ENCODE data around the gene CXCL12.

Gene CXCL12

GRCh38 chr10:44394696-44395381 is 9.9 kb upstream of the CXCL12 start:
- no peak overlapping the region for H3K27ac ChIP-seq
- TF ChIP-seq CTCF (conservative IDR thresholded peaks at IDR 0.05) = no peak

- no peak overlapping the region for H3K27ac ChIP-seq
- no peak for TF ChIP-seq CTCF (conservative IDR thresholded peaks at IDR 0.05)
Observed at GRCh38 chr10:44393834-44394547, 9.1 kb upstream of the CXCL12 start.

- TF ChIP-seq CTCF (conservative IDR thresholded peaks at IDR 0.05) = no peak
- no peak overlapping the region for H3K27ac ChIP-seq
Observed at GRCh38 chr10:44393051-44393630, 8.2 kb upstream of the CXCL12 start.

- no peak for TF ChIP-seq CTCF (conservative IDR thresholded peaks at IDR 0.05)
Observed at GRCh38 chr10:44392420-44392819, 7.5 kb upstream of the CXCL12 start.

GRCh38 chr10:44391981-44392380 is 7.1 kb upstream of the CXCL12 start:
- H3K27ac ChIP-seq = no peak overlapping the region
- no peak for TF ChIP-seq CTCF (conservative IDR thresholded peaks at IDR 0.05)

More at GRCh38 chr10:44392420-44392819, 7.5 kb upstream of the CXCL12 start:
- no peak overlapping the region for H3K27ac ChIP-seq

GRCh38 chr10:44390585-44391072 is 5.7 kb upstream of the CXCL12 start:
- TF ChIP-seq CTCF (conservative IDR thresholded peaks at IDR 0.05) = no peak

GRCh38 chr10:44389556-44389955 is 4.7 kb upstream of the CXCL12 start:
- no peak overlapping the region for H3K27ac ChIP-seq
- TF ChIP-seq CTCF (conservative IDR thresholded peaks at IDR 0.05) = no peak

More at GRCh38 chr10:44390585-44391072, 5.7 kb upstream of the CXCL12 start:
- no peak overlapping the region for H3K27ac ChIP-seq
